HG03565 (cell line): ENCODE results near the gene NMT2.
A peak's percentile ranks its signal among the peaks of the same experiment; 100 is the strongest.

Source experiments
- ATAC-seq: cut with Tn5 transposase; IDR thresholded peaks from one replicate; pipeline ENCODE4 v1.9.1; 2021; ENCODE audit warnings: mild to moderate bottlenecking, moderate library complexity; ENCODE audit not compliant: unreplicated experiment

The NMT2 gene

DNA sequence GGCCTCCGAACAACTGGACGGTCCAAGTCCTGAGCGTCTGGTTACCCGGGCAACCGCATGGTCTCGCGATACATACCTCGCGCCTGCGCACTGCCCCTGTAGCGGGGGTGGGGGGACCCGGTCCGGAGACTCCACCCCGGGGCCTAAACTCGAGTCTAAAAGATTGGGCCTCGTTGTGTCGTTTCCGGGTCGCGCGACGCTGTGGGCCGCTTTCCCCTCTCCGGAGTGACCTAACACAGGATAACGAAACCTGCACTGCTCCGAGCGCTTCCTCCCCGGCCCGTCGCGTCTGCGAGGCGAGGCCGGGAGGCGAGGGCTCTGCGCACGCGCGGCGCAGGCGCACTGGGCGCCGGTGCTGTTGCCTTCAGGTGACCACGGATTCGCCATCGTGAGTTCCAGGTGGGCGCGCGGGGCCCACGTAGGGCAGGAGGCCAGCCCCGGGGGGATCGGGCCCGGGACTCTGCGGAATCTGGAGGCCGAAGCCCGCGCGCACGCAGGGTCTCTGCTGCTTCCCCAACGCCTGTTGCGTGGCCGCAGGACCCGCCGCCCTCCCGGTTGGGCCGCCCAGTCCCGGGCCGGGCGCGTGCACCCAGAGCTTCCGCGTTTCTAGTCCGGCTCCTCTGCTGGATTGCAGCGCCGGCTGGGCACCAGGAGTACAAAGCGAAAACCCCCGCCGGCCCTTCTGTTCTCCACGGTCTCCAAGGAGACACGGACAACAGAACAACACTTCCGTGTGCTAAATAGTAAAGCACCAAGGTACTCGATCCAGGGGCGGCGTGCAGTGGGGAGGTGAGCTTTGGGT, 71.3 kb downstream of the NMT2 start, which contains the start of gene RPP38:
Gene RPP38 (plus strand): TSS at position 345 of the 802 bp plus-strand sequence. CDS start 5,960 bp downstream, outside the sequence.
- ATAC-seq = peak; percentile 79

DNA sequence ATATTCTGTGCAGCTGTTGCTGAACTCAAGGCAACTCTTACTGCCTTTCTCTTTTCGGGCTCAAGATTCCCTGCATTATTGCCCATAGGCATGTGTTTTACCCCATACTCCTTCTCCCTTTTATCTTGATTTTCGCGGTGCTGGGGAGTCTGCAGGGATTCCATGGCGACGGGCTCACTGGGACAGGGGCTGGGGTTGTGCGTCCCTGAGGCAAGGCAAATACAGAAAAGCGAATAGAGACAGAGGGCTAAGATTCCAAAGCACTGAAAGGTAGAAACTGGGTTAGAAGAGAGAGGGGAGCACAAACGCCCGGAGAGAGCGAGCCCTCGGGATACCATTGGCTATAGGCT, 71.9 kb downstream of the NMT2 start:
- peak; percentile 3 for ATAC-seq

DNA sequence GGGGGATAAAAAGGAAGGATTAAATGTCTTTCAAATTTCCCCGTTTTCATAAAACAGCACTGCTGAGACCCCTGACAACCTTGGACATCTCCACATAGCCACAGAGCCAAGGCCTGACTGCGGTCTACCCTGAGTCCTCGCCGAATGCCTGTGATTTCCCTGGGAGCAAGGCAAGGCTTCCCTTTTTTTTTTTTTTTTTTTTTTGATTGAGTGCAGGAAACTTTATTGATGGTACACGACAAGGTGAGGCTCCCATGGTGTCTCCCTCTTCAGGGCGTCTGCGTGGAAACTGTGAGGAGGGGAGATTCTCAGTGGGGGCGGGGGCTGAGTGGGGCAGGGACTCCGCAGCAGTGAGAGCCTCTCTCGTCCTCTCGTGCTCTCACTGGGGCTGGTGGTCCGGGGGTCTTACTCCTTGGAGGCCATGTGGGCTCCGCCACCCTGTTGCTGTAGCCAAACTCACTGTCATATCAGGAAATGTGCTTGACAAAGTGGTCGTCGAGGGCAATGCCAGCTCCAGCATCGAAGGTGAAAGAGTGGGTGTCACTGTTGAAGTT, 75.6 kb downstream of the NMT2 start:
- no peak for ATAC-seq

DNA sequence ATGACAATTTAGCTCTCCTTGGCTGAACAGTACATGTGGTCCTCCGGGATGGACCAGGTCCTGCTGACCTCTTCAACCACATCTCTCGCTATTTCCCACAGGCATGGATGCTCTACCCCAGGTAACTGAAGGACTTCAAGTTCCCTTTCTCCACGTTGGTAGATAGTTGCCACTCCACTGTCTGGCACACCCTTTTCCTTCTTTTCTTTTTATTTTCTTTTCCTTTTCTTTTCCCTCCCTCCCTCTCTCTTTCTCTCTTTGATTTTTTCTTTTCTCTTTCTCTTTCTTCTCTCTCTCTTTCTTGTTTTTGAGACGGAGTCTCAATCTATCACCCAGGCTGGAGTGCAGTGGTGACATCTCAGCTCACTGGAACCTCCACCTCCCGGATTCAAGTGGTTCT, 77.1 kb downstream of the NMT2 start:
- ATAC-seq = no peak

DNA sequence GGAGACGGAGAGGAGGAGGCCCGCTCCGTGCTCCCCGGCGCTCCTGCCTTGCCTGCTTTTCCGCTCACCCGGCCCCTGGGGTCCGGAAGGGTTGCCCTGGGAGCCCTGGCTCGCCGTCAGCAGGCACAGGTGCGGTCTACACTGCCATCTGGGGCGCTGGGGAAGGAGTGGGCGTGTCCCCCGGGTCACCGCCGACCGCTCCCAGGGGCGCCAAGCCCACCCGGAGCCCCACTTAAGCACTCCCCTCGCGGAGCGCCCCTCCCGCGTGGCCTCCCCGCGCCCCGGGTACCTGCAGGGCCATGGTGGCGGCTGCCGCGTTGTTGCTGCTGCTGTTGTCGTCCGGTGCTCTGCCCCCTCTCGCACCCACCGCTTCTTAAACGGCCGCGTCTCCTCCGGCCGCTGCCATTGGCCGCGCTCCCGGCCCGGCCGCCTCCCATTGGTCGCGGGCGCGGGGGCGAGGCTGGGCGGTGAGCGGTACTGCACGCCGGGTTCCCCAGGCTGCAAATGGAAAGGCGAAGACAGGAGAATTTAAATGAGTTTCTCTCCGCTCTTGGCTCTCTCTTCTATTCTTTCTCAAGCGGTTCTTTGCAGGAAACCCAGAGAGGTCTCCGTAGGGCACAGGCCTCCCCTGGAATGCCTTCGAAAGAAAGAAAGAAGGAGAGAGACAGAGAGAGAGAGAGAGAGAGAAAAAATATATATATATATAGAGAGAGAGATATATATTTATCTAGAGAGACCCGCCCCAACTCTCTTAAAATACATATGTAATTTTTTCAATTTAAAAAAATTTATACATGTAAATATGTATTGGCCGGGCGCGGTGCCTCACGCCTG, 79.8 kb downstream of the NMT2 start, which contains the start of gene ACBD7:
Gene ACBD7 (minus strand): TSS at position 349 of the 834 bp plus-strand sequence. CDS start 48 bp downstream, at position 301.
- peak; percentile 93 for ATAC-seq

DNA sequence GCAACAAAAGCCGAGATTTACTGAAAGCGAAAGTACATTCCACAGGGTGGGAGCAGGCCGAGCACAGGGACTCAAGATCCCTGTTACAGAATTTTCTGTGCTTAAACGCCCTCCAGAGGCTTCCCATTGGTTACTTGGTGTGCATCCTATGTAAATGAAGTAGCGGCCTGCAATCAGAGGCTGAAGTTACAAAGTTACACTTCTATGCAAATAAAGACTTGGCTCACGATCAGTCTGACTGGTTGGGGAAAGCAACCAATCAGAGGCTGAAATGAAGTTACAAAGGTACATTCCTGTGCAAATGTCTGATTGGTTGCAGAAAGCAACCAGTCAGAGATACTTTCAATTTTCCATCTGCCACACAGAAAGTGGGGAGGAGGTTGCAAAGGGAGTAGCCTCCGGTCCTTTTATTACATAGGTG, 84.0 kb downstream of the NMT2 start:
- ATAC-seq = no peak

DNA sequence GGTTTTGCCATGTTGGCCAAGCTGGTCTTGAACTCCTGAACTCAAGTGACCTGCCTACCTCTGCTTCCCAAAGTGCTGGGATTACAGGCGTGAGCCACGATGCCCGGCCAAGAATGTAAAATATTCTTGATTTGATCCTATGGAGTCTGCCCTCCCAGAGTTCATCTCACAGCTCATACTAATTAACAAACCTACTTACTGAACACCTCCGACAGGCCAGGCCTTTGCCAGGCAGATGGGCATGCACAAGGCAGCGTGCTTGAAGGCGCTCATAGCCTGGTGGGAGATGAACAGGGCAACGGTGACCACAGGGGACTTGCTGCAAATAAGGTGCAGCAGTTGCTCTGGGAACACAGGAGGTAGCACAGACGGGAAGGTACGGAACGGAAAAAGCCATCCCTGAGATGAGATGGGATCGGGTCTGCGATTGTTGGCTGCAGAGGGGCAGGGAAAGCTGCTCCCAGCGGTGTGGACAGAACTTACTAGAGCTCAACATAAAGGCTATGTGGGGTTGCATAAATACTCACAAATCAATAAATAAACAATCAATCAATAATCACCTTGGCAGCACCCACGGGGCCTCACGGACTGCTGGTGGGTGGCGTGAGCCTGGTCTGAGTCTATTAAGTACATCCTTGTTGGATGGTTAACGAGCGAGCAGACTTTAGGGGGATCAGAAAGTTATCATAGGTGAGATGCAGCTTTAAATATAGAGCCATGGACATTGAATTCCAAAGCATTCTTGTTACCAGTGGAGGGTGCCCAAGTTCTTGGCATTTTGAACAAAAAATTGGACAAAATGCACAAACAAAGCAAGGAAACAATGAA, 84.6 kb downstream of the NMT2 start:
- no peak for ATAC-seq

DNA sequence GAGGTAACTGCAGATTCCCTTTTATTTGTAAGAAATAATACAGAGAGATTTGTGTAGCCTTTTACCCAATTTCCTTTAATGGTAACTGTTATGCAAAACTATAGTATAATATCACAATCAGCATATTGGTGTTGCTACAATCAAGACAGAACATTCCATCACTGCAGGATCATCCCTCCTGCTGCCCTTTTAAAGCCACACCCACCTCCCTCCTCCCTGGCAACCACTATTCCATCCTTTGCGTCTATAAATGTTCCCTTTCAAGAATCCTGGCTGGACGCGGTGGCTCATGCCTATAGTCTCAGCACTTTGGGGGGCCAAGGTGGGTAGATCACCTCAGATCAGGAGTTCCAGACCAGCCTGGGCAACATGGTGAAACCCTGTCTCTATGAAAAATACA, 93.1 kb downstream of the NMT2 start:
- no peak for ATAC-seq

DNA sequence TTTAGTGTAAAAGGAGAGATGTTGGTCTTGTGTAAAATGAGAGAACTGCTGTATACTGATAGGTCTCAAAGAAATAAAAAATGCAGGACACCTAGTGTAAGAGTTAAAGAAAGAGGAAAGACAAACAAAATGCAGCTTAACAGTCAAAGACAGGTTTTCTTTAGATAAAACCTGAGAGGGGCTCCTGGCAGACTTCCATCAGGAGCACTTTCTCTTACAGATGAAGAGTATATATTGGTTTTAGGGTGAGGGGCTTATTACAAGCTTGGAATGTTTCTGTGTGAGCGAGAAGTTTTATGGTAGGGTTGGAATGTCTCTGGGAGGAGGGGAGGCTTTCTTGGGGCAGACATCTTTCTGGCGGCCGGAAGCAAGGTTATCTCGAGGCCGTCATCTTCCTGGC, 96.1 kb downstream of the NMT2 start:
- ATAC-seq = no peak

DNA sequence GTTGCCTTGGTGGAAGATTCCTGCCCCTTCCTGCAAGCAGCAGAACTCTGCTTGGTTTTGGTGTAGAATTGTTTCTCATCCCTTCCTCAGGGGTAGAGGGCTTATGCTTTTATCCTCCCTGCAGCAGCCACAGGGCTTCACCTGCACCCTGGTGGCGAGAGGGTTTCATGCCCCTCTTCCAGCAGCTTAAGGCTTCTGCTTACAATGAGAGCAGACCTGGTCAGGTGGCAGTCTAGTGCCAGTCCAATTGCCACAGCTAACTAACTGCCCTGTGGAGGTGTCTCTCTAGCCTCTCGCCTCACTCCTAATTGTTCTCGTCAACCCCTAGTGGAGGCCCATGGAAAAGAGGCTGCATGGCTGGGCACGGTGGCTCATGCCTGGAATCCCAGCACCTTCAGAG, 99.3 kb downstream of the NMT2 start:
- no peak for ATAC-seq

DNA sequence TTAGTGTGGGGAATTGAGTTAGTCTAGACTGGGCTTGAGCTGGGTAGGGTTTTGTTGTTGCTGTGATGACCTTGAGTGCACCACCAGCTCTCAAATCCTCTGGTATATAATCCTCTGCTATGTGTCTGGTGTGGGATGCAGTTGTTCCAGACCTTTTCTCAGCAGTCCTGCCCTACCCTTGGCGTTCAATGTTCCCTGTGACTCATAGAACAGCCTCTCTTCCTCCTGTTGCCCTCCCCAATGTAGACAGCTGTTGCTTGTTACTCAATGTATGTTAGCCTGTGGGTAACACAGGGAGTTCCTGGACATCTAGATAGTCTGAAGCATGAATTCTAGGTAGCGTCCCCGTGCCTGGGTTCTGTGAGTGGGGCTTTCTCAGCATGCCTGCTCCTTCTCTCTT, 99.7 kb downstream of the NMT2 start:
- no peak for ATAC-seq

DNA sequence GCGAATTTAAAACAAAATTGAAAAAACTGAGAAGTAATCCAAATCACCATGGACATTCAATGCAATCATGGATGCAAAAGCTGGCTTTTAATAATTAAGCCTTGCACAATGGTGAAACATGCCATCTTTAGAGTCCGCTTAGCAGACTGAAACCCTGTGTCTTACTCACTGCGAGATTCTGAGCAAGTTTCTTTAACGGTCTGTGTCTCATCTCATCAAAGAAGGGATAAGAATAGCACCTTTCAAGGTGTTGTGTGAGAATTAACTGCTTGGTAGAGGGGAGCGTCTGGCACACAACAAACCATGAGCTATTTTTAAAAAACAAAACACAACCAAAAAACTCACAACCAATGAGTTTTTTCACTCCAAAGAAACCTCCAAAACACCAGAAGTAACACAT, 101.3 kb downstream of the NMT2 start:
- no peak for ATAC-seq

DNA sequence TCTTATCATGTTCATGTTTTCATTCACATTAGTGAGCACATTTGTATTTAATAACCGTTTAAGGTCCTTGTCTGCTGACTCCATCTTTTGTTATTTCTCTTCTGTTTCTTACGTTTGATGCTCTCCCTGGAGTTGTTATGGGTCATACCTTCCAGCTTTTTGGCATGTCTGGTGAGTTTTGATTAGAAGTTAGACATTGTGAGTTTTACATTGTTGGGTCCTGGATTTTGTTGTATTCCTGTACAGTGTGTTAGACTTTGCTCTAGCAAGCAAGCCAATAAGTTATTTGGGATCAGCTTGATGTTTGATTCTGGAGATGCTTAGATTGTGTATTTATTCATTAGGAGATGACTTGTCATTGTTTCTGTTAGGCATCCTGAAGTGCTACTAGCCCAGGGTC, 107.9 kb downstream of the NMT2 start:
- no peak for ATAC-seq

DNA sequence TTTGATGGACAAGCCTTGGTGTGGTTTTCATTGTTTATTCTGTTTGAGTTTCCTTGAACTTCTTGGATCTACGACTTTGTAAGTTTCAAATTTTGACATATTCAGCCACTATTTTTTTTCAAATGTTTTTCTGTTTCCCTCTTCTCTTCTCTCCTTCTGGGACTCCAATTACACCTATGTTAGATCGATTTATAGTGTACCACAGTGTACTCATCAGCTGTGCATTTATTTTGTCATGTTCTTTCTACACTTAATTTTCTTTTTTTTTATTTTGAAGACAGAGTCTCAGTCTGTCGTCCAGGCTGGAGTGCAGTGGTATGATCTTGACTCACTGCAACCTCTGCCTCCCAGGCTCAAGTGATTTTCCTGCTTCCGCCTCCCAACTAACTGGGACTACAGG, 108.6 kb downstream of the NMT2 start:
- no peak for ATAC-seq

DNA sequence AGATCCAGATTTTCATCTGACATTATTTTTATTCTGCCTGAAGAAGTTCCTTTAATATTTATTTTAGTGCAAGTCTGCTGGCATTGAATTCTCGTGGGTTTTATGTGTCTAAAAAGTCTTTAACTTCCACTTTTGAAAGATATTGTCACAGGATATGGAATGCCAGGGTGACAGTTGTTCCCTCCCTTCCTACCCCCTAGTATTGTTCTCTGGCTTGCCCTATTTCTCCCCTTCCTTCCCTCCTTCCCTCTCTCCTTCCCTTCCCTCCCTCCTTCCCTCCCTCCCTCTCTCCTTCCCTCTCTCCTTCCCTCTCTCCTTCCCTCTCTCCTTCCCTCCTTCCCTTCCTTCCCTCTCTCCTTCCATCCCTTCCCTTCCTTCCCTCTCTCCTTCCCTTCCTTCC, 109.8 kb downstream of the NMT2 start:
- no peak for ATAC-seq
